Stimulated activated CD8-positive, alpha-beta memory T cell treated with anti-CD3 and anti-CD28 coated beads, Interleukin-15, amount 100 ng/mL, for 24 hours (primary cell): ENCODE data around the gene FNDC1.
A peak's percentile ranks its signal among the peaks of the same experiment; 100 is the strongest.

ENCODE experiments used
- DNase-seq: peaks from one replicate; pipeline ENCODE4 v3.0.0-alpha.2; 2020; ENCODE audit warnings: low read depth

FNDC1 gene

DNA sequence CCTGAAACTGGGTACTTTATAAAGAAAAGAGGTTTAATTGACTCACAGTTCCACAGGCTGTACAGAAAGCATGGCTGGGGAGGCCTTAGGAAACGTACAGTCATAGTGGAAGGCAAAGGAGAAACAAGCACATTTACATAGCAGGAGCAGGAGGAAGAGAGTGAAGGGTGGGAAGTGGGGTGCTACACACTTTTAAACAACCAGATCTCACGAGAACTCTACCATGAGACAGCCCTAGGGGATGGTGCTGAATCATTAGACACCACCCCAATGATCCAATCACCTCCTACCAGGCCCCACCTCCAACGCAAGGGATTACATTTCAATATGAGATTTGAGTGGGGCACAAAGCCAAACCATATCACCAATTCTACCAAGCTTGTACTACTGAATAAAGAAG lies 7.4 kb upstream of the FNDC1 start:
- no peak for DNase-seq

DNA sequence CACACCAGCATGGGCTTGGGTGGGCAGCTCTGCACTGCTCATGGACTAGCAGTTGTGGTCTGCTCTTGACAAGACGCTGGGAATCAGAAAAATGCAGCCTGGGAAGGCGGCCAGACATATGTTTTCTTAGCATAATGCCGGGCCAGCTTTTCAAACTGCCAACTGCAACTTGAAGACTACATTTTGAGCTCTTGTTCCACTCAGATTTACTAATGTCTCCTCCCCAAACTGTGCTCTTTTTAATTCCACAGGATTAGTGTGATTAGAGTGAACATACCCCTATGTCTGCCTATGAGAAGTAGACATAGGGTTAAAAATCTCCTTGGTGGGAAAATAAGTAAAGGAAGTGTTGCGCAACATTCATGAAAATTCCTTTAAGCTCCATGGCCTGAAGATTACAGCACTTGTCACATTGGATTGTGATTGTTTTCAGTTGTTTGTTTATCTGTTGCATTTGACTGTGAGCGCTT lies 5.3 kb upstream of the FNDC1 start:
- DNase-seq: no peak

DNA sequence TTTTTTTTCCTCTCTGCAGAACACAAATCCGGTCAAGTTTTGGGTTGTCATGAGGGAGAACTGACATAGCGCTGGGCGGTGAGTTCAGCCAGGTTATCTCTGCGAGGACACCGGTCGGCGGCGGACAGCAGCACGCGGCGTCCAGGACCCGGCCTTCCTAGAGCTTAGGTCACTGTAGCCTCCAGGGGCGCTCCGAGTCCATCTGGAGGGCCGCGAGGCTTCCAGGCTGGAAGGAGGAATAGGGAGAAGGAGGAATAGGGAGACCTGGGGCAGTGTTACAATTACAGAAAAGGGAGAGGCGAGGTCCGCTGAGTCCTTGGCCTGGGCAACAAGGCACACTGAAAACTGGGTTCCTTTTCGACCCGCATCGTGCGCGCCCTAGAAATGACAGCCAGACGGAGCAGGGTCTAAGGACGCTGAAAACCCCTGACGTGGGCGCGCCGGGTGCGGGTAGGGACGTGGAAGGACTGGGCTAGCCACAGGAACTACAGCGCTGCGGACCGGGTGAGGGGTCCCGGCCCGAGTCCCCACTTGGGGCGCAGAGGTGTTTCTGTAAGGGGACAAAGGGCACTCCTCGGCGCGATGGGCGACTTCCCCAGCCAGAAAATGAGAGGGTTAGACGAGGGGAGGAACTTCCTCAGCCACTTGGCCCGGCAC lies 536 bp upstream of the FNDC1 start:
- no peak for DNase-seq

DNA sequence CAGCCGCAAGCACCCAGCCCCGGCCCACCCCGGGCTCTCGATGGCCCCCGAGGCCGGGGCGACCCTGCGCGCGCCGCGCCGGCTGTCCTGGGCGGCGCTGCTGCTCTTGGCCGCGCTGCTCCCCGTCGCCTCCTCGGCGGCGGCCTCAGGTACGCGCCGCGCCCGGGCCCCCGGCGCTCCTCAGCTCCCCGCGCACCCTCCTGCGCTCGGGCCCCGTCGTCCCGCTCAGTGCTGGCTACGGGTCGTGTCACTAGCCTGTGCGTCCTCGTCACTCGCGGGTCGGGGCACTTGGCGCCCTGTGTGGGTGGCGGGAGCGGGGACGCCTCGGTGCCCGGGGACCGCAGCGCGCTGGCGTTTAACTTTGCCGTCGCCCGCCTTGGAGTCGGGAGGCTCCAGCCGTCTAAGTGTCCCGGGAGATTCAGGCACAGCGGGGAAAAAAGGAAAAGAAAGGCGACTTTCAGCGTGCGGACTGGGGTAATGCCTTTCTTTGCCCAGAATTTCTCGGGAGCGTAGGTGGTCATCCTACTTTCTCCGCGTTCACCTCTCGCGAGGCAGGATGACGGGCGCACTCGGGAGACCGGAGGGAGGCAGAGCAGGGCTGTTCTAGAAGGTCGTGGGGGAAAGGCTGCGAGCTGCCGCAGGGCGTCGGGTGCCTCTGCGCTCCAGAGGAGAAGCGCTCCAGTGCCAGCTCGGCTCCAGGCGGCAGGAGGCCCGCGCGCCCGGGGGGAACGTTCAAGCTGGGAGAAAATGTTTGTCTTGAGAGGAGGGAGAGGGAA lies 545 bp downstream of the FNDC1 start:
- no peak for DNase-seq

DNA sequence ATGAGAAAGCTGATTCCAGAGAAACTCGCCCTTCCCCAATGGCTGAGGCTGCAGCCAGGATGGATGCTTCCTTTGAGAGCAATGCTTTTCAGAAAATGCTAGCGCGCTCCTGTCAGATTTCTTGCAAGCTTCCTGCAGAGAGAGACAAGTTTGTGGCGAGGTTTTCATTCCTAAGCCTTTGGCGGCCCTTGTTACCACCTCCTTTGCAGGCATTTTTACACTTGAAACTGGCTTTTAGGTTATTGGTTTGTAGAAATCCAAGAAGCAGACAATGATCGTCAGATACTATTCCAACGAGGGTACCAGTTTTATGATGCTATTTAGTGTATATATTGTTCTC lies 1.1 kb downstream of the FNDC1 start:
- no peak for DNase-seq

DNA sequence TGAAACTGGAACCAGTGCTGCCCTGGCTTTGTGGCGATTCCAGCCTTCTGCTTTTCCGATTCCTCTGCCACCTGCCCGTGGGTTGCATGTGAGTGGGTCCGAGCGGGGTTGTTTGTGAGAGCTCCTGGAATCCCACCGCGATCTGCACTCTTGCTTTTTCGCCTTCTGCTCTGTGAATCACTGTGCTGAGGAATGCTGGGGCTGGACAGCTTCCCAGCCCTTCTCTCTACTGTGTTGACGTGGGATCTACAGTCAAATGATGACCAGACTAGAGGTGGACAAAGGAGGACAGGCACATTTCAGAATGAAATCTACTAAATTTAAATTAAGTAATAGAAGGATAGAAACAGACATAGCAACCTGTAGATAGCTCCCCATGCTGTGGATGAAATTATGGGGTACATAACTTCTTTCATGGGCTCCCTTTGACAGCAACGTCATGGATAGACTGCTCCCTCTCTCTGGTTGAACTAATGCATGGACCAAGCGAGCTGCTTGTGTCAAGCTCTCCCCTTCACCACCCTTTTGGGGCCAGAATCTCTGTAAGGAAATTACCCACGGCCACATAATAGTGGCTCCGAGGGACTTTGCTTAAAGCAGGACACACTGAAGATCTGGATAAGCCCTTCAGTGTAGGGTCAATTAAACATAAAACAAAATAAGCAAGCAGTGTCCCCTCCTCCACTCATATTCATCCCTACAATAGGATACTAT lies 2.0 kb downstream of the FNDC1 start:
- DNase-seq: no peak

DNA sequence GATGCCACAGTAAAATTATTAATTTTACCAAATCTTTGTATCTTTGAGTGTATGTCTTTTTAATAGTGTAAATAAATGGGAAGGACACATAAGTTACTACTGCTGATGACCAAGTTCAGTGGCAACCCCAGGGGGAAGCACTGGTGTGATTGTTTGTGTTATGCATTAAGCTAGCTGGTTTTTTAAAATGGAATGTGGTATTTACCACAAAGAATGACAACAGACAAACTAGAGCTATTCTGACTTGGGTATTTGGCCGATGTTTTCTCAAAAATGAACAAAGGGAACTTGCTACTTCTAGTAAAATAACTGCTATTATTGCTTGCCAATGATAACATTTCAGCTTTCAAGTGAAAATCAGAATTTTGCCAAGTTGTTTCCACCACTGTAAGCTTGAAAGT lies 2.9 kb downstream of the FNDC1 start:
- DNase-seq: no peak

DNA sequence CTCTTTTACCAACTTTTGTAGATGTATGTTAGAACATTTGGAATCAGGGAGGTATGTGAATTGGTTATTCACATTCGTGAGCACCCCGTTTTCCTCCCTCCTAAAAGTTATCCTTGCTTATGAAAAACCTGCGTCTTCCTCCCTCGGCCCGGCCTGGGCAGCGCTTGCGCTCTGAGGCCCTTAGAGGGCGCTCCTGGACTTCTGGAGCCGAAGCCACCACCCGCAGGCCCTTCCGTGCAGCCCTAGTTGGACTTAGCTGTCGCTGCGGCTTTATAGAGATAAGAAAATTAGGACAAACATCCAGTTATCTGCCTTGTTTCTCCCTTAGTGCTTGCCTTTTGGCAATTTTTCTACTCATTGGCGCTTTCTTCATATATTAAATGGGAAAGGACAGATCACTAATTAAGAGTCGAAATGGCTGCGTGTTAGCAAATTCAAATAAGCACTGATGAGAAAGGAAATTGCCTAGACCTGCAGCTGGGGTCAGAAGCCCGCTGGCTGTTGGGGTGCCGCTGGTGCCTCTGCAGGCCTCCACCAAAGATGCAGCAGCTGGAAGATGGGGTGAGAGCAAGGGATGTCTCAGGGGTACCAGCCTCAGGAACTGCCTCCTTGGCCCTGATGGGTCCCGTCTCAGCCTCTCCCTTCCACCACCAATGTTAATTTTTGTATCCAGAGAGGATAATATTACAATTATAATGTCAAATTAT lies 5.2 kb downstream of the FNDC1 start:
- peak; percentile 46 for DNase-seq

DNA sequence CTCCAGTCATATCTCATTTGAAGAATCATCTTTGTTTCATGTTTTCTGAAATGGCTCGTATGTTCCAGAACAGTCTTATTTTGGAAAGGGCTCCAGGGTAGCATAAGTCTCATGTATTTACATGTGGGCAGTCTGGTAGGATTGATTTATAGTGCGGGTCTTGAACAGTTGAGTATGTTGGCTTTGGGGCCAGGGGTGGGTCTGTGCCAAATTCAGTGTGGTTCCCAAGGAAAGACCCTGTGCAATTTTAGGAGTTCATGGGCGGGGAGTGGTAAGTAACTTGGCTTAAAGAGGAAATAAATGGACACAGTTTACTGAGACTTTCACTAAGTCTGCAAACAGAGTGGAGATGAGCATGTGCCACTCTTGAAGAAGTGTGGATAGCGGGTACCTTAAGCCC lies 7.7 kb downstream of the FNDC1 start:
- no peak for DNase-seq

DNA sequence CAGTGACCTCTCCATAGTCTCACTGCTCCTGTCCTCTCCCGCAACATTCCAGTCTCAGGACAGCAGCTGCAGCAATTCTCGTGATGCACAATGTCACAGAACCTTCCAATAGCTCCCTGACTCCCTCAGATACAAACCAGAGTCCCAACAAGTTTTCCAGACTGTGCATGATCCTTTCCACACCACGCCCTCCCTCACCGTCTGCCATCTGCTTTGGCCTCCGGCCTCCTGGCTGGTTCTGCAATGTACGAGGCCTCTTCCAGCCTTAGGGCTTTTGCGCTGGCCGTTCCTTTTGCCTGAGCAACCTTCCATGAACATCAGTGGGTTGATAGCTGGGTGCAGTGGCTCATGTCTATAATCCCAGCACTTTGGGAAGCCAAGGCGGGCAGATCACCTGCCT lies 9.6 kb downstream of the FNDC1 start:
- DNase-seq: no peak

DNA sequence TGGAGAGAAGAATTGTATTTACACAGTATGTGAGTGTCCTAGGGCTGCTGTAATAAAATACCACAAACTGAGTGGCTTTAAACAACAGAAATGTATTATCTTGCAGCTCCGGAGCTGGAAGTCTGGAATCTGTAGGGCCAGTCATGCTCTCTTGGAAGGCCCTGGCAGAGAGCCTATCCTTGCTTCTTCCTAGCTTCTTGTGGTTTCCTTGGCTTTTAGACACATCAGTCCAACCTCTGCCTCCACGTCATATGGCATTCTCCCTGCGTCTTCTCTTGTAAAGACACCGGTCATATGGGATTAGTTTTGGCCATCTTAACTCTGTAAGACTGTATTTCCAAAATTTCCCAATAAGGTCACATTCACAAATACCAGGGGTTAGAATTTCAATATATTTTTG lies 10.8 kb downstream of the FNDC1 start:
- DNase-seq: no peak

DNA sequence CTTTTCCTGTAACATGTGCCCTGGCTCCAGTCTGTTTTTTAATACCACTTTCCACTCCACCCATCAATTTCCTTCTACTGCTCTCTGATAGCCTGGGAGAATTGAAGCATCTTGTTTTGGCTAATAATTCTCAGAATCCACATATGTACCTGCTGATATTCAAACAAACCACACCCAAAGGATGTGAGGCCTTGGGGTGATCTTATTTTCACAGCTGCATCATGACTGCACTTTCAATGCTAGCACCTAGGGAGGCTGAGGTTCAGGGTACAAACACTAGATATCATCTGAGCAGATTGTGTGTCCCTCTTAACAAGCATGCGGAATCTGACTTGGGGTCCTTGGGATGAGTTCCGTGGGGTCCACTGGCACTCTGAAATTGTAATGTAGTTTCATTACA lies 12.7 kb downstream of the FNDC1 start:
- no peak for DNase-seq

DNA sequence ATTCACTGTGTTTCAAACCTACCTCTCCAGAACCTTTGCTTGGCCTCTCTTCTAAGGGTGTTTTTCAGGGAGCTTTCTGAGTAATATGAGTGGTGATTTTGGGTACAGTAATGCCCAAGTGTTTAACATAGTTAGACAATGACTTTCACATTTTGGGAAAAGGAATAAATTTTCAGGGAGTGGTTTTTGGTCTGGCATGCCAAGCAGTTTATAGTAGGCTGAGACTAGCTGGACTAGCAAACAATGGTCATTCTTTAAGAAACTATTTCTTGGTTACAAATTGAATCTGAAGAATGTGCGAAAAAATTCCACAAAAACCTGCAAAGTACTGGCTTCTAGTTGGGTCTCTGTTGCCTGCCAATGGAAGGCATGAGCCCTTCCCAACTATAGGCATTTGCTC lies 15.4 kb downstream of the FNDC1 start:
- DNase-seq: no peak

DNA sequence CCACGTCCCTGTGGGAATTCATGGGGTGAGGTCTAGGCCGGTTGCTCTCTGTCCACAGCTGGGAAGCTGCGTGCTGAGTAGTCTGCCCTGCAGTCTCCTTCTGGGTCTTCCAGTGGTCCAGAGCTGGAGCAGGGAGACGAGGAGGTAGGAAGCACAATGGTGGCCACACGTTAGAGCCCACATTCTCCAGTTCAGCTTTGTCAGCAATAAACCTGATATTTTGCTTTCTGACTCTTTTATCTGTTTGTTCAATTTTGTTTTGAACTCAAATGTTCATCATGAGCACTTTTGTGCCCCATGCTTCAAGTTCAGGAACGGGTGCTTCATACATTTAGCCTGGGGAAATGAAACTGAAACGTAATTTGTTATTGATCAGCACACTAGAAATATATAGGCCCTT lies 21.3 kb downstream of the FNDC1 start:
- DNase-seq: no peak

DNA sequence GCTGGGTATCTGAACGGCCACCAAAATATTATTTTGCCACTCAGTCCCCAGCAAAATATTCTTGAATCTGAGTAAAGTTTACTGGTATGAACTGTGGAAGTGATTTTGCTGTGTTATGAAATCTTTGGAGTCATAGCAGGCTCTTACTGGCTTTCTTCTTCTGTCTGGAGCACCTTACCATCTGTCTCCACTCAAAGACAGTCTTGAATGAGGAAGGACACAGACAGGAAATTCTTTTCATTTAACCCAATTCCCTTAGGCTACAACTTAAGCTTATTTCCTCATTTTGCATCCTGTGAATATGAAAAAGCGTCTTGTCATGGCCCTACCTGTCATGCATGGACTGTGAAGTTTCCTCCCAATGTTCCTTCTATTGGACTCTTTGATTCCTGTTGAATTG lies 24.7 kb downstream of the FNDC1 start:
- no peak for DNase-seq

DNA sequence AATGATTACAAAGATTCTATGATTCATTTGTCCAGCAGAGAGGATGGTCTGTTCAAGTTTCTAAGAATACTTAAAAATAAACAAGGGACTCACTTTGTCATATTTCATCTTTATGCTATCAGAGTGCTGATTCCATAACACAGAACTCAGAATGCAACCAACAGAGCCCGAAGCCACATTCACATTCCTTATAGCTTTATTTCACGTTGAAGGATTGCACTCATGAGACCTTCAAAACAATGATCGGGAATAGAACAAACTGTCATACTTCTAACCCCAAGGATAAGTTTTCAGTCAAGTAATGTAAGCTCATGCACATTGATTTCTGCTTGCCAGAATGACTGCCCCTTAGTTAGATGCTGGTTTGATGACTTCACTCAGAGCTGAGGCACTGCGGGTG lies 25.2 kb downstream of the FNDC1 start:
- DNase-seq: no peak

DNA sequence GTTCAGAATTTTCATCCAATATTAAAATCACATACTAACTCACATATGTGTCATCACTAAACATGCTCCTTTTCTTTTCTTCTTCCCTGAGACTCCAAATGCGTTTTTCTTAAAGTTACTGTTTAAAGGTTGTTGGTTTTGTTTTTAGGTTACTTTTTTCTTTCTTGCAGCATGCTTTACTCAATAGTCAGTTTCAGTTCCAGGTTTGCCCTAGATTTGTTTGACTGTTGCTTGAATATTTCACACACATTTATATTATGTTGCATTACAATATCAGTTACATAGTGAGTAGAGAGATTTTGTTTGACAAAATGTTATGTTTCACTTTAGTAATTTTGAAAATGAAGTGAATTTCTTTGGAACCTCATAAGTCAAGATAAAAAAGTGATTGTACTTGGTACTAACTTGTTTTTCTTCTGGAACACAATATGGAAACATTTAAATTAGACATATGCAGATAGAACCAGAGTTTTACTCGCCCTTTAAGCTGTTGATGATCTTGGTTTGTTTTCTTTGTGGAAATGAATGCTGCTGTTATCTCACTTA lies 27.3 kb downstream of the FNDC1 start:
- DNase-seq: no peak

DNA sequence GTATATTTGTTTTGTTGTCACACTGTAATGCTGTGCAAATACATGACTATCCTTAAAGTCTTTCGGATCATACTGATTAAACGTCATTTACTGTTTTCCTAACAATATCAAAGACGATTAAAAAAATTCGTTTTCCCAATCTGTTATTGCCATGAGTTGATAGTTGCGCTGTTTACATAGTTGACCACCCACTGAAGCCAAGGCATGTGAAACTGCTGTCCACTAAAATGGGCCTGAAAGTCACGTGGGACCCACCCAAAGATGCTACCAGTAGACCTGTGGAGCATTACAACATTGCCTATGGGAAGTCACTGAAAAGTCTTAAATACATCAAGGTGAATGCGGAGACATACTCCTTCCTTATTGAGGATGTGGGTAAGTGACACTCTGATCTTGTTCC lies 28.1 kb downstream of the FNDC1 start:
- no peak for DNase-seq

DNA sequence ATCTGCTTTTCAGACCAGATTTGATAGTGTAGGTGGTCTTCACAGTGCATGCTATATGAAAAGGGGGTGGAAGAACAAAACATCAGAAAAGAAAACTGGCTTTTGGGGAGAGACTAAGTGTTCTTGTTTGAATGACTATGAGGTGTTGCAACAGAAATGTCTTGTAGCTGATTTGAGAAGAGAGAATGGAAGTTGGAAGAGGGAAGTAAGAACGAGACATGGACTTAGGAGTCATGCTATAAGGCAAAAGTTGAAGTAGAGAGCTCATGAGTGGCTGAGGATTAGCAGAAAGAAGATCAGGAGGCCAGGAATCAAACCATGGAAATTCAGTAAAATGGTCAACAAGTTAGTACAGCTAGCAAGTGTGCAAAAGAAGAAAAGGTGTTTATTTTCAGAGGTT lies 32.1 kb downstream of the FNDC1 start:
- no peak for DNase-seq

DNA sequence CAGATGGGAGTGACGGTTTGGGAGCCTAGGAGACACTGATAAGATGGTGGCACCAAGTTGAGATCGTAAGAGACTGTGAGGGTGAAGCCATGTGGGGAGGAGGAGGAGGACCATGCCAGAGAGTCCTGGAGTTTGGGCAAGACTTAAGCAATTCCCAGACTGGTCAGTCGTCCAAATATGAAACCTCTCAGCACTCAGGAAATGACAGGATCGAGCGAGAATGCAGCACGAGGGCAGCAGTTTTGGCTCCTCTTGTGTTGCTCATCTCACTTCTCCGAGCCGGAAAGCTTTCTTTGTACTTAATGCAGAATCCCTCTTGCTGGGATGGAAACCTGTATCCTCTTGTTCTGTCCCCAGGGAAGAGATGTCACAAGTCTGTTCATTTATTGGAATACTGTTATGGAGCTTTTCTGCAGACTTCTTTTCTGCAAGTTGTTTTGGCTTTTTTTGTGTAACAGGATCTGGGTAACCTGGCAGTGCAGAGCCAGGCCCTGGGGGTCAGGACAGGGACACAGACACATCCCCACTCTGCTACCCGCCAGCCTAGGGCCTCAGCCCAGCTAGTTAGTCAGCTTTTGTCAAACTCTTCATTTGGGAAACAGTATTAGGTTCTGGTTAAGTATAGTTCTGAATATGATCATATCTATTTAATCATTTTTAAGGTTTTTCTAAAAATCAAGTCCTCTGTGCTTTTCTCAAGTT lies 34.3 kb downstream of the FNDC1 start:
- no peak for DNase-seq

DNA sequence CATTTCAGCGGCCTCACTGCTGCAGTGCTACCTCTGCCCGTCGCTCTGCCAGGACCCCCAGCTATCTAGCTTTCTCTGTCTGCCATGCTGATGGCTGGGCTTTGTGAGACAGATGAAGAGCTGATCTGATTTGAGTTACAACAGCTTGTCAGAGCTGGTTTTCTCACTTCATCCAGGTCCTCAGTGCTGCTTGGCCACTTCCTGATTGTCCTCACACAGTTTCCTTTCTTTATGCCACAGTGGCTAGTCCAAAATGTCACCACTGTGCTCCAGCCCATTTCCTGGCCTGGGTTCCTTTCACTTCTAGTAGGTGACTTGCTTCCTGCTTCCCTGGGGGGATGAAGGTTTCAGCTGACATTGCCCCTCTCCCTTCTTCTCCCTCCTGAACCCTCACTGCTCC lies 35.4 kb downstream of the FNDC1 start:
- no peak for DNase-seq

DNA sequence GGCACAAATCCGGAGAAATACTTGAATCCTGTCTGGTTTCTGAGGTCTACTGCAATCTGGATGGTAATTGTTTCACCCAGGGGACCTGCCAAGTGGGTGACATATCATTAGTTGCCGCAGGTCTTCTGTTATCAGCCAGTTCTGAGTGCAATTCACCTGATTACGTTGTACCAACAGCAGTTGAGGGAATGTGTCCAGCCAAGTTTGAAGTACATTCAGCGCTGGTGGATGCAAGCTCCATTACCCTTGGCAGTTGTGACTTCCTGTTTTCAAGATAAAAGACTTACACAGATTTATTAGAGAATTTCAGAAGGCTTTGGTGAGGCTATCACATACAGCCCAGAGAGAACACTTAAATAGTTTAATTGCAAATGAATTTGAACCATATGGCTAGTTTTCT lies 42.8 kb downstream of the FNDC1 start:
- no peak for DNase-seq
